A673 (cell line): ENCODE results near the gene MOB3A.

Experiments
- EZH2 ChIP-seq: fragments of 200-600 bp; sonication (generic); IDR thresholded peaks from 2 replicates; pipeline ENCODE4 v1.6.1; 2017; ENCODE audit warnings: borderline replicate concordance, low read depth, mild to moderate bottlenecking, mixed read lengths, antibody characterized with exemption, low read length; ENCODE audit not compliant: poor library complexity, severe bottlenecking
- TF ChIP-seq, protein P1 (sequence below): fragments of 300-800, 200-600 bp; sonication (generic); conservative IDR thresholded peaks from 2 replicates; pipeline ENCODE4 v1.5.1; 2017; ENCODE audit warnings: low read depth, mild to moderate bottlenecking, antibody characterized with exemption, low read length, moderate library complexity, mixed read lengths

DNA sequence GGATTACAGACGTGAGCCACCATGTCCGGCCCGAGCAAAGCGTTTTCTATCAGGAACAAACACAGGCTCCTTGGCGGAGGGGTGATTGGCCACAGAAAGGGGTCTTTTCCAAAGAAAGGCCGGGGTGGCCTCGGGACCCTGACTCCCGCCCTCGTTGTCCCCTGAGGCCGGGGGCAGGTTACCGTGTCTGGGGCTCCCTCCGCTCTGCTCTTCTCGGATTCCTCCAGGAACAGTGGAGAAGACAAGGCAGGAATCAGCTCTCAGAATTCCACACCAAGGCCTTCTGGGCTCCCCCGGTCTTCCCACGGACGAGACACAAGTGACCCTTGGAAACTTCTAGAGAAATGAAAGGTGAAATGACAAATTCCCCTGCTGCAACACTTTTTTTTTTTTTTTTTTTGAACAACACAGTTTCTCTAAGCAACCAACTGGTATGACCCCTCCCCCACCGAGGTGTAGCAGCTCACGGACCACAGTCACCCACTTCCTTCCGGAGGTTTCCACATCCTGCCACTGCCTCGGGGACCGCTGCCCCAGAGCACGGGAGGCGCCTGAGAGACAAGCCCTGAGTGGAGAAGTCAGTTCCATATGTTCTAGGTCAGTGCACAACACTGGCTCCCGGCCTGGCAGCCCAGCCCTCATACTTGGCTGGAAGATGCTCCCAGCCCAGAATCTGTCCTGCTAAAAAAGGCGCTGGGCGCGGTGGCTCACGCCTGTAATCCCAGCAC, 11.0 kb downstream of the MOB3A start:
- no peak for TF ChIP-seq EZH2
- TF ChIP-seq, protein P1, sequence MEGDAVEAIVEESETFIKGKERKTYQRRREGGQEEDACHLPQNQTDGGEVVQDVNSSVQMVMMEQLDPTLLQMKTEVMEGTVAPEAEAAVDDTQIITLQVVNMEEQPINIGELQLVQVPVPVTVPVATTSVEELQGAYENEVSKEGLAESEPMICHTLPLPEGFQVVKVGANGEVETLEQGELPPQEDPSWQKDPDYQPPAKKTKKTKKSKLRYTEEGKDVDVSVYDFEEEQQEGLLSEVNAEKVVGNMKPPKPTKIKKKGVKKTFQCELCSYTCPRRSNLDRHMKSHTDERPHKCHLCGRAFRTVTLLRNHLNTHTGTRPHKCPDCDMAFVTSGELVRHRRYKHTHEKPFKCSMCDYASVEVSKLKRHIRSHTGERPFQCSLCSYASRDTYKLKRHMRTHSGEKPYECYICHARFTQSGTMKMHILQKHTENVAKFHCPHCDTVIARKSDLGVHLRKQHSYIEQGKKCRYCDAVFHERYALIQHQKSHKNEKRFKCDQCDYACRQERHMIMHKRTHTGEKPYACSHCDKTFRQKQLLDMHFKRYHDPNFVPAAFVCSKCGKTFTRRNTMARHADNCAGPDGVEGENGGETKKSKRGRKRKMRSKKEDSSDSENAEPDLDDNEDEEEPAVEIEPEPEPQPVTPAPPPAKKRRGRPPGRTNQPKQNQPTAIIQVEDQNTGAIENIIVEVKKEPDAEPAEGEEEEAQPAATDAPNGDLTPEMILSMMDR = no peak
